Panc1 (cell line): Measurements from ENCODE around the gene TIMM22. TPM values are rescaled to one million over a fixed set of nuclear protein-coding genes. Genes with fewer than 3 reads are reported as not detected.

Source experiments
- ATAC-seq: fragments of 200-7000 bp; cut with Tn5 transposase; 2 replicates; pipeline ENCODE4 v1.9.1; 2020; ENCODE audit warnings: mild to moderate bottlenecking, moderate library complexity
- BruUV-seq: library from RNA; stranded (reverse); fragments of 400-500 nt; replicated peaks from 2 replicates; lab custom pipeline; 2021; lab: Mats Ljungman, UMichigan
- CTCF ChIA-PET: fragments of 300-600 bp; sonication (Branson Sonifier 250); formaldehyde crosslinking; loops from one replicate; lab custom pipeline; 2022; ENCODE audit warnings: antibody characterized with exemption; lab: Charles Lee
- POLR2A ChIA-PET: fragments of 300-600 bp; sonication (Branson Sonifier 250); formaldehyde crosslinking; loops from one replicate; lab custom pipeline; 2022; ENCODE audit warnings: antibody characterized with exemption; lab: Charles Lee
- DNase-seq: peaks from one replicate; pipeline ENCODE4 v3.0.0-alpha.2; 2010; ENCODE audit warnings: low read depth, low spot score
- H3K27ac ChIP-seq: 2 replicates; pipeline ENCODE4 v1.5.1; 2011; ENCODE audit warnings: mild to moderate bottlenecking, low read length, inconsistent platforms
- H3K27me3 ChIP-seq: fragments of 200-500 bp; sonication (Bioruptor generic); 2 replicates; pipeline ENCODE4 v1.6.0; 2014; ENCODE audit warnings: low read length, inconsistent platforms; ENCODE audit not compliant: control insufficient read depth, insufficient read depth
- H3K36me3 ChIP-seq: fragments of 200-500 bp; sonication (Bioruptor generic); 2 replicates; pipeline ENCODE4 v1.5.1; 2014; ENCODE audit warnings: inconsistent platforms, mild to moderate bottlenecking, low read length, moderate library complexity; ENCODE audit not compliant: control insufficient read depth, insufficient read depth
- H3K4me1 ChIP-seq: 2 replicates; pipeline ENCODE4 v1.5.1; 2011; ENCODE audit warnings: inconsistent platforms, mild to moderate bottlenecking, low read length, moderate library complexity; ENCODE audit not compliant: control insufficient read depth, insufficient read depth
- H3K4me3 ChIP-seq, 2 experiments: 2 replicates each; pipeline ENCODE4 v1.5.1; 2011 to 2012; ENCODE audit warnings: low read depth in 2 of 2, low read length in 2 of 2, mild to moderate bottlenecking in 2 of 2, inconsistent platforms in 1 of 2, moderate library complexity in 1 of 2
- H3K9me3 ChIP-seq: fragments of 200-500 bp; sonication (Bioruptor generic); 2 replicates; pipeline ENCODE4 v1.5.1; 2014; ENCODE audit warnings: low read depth, mild to moderate bottlenecking, inconsistent platforms, low read length, moderate library complexity; ENCODE audit not compliant: control insufficient read depth, insufficient read depth
- CTCF ChIP-seq: fragments of 450-650 bp; IDR thresholded peaks from 2 replicates; pipeline ENCODE4 v1.5.1; 2017; ENCODE audit warnings: mild to moderate bottlenecking
- POLR2AphosphoS5 ChIP-seq: IDR thresholded peaks from 2 replicates; pipeline ENCODE4 v1.6.1; 2012; ENCODE audit warnings: mild to moderate bottlenecking, low read depth, low read length, moderate library complexity
- REST ChIP-seq, 2 experiments: IDR thresholded peaks; 2 replicates each; pipeline ENCODE4 v1.6.1; 2011 to 2012; ENCODE audit warnings: low read depth in 2 of 2, control low read depth in 1 of 2, low read length in 1 of 2, mild to moderate bottlenecking in 1 of 2, moderate library complexity in 1 of 2; ENCODE audit not compliant: insufficient read depth in 1 of 2
- SIN3A ChIP-seq: IDR thresholded peaks from 2 replicates; pipeline ENCODE4 v1.6.1; 2012; ENCODE audit warnings: low read depth, mild to moderate bottlenecking, low read length, moderate library complexity, borderline replicate concordance; ENCODE audit not compliant: insufficient read depth
- TCF7L2 ChIP-seq: IDR thresholded peaks from 2 replicates; pipeline ENCODE4 v1.6.1; 2011; ENCODE audit warnings: mild to moderate bottlenecking, low read depth, low read length, inconsistent platforms
- in situ Hi-C: cut with HindIII; loops from 2 replicates; pipeline ENCODE4 v1.10.0; 2016; ENCODE audit warnings: low sequenced_read_pairs, low pct_unique_long_range_greater_than_20kb
- intact Hi-C: fragments of 100-400 bp; cut with micrococcal nuclease; formaldehyde crosslinking; loops from one replicate; pipeline ENCODE4 v1.10.0; 2022; ENCODE audit not compliant: unreplicated experiment
- total RNA-seq: library from RNA; stranded (reverse); gene quantifications from one replicate; pipeline ENCODE4 v1.2.1, GENCODE V29; 2021; ENCODE audit not compliant: unreplicated experiment

The TIMM22 gene
- total RNA-seq, 1 experiment from 2014 or later: 10.2 TPM

- no peak overlapping the region for H3K4me3 ChIP-seq
- intact Hi-C loops (no loop called here), in situ Hi-C loops (no loop called here)
- peaks cover 59% of the 10 kb centered on the region for H3K4me1 ChIP-seq
- TF ChIP-seq SIN3A (no peak), POLR2AphosphoS5 (no peak), REST (IDR thresholded peaks at IDR 0.05; ENCODE audit: insufficient read depth in 1 of 2, low read depth in 2 of 2, low read length in 1 of 2) (no peak), CTCF (no peak), TCF7L2 (no peak)
- POLR2A ChIA-PET: interaction anchor here (0.5 kb wide), 1 partner anchor 24 kb away, joined by 4 read pairs; the partner anchor contains the start of gene NXN
- peaks cover 6% of the 10 kb centered on the region for H3K36me3 ChIP-seq
- CTCF ChIA-PET: no interaction called here
- ATAC-seq (peak; percentile 7; the same call in 1 of the 2 replicates), DNase-seq (no peak)
- no peaks in the 10 kb centered on the region for H3K27me3 ChIP-seq
- H3K9me3 ChIP-seq: no peaks in the 10 kb centered on the region
- TSS peak; percentile 73 for BruUV-seq
- H3K27ac ChIP-seq: no peak overlapping the region
Observed at GRCh38 chr17:1003633-1003971, 6.7 kb downstream of the TIMM22 start.

- Histone ChIP-seq H3K27ac (no peak overlapping the region), H3K4me1 (peaks cover 54% of the 10 kb centered on the region), H3K9me3 (no peaks in the 10 kb centered on the region), H3K36me3 (peaks cover 6% of the 10 kb centered on the region), H3K27me3 (no peaks in the 10 kb centered on the region), H3K4me3 (no peak overlapping the region)
- ATAC-seq: peak; percentile 41
- POLR2A ChIA-PET: interaction anchor here (0.5 kb wide), 1 partner anchor 25 kb away, joined by 4 read pairs; the partner anchor contains the start of gene NXN
- CTCF ChIA-PET: interaction anchor here (0.9 kb wide), 1 partner anchor 52 kb away, joined by 3 read pairs; no protein-coding TSS in a partner anchor
- no TSS peak for BruUV-seq
- no peak for DNase-seq
- TF ChIP-seq REST (IDR thresholded peaks at IDR 0.05; ENCODE audit: insufficient read depth in 1 of 2, low read depth in 2 of 2, low read length in 1 of 2): no peak
- no peak for TF ChIP-seq TCF7L2
- TF ChIP-seq SIN3A: no peak
- no peak for TF ChIP-seq CTCF
- no peak for TF ChIP-seq POLR2AphosphoS5
- in situ Hi-C loops (no loop called here), intact Hi-C loops (no loop called here)
Observed at GRCh38 chr17:1003972-1004768, 7.2 kb downstream of the TIMM22 start.
